ENCODE data around the gene FHAD1.

The FHAD1 gene

DNA sequence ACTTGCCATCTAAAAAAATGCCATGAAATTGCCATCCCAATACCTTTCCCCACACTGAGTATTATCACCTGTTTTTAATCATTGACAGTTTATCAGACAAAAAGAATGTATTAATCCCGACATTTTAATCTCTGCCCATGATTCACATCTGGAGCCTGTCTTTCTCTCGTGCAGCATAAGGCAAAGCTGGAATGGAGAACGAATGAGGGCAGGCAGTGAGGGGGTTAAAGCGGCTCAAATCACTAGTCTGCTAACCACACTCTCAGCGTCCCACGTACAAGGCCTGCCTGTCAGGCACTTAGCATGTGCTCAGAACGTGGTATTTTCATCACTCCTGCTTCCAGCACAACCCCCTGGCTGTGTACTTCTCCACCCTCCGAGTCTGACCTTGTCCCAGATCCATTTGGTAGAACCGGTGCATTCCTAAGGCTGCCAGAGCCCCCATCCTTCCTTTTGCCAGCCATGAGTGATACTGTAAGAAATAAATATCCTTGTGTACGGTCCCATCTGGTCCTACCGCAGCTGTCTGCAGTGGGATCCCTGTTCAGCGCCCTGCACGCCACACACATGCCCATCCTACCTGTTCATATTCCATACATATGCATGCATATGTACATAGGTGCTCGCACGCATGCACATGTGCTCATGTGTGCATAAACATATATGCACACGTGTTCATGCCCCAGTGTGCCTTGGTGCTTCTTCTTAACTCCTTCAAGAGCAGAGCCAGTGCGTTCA is 34.6 kb upstream of the FHAD1 start:
- no peak overlapping the region for H3K4me3 ChIP-seq (ENCODE audit: low read length)
- TF ChIP-seq CTCF (conservative IDR thresholded peaks at IDR 0.05; ENCODE audit: low read depth, low read length), result no peak
- DNase-seq (ENCODE audit: low read depth), result no peak

DNA sequence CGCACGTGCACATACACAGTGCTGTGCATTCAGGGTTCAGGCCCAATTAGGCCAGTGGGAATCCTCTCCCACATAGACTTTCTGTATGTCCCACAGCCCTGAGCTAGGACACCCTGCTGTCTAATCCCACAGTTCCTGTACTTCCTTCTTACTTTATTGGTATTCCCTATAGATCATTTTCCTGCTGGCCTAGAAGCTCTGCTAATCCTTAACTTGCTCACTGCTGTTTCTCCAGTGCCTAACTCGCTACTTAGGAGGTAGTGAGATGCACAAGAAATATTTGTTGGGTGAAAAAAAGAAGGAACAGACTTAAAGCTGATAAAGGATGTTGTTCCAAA is 34.1 kb upstream of the FHAD1 start:
- no peak for TF ChIP-seq CTCF (conservative IDR thresholded peaks at IDR 0.05; ENCODE audit: low read depth, low read length)
- DNase-seq (ENCODE audit: low read depth), result no peak
- no peak overlapping the region for H3K4me3 ChIP-seq (ENCODE audit: low read length)

GRCh38 chr1:15213341-15213821 is 33.6 kb upstream of the FHAD1 start:
- TF ChIP-seq CTCF (conservative IDR thresholded peaks at IDR 0.05; ENCODE audit: low read depth, low read length), result no peak
- no peak for DNase-seq (ENCODE audit: low read depth)
- no peak overlapping the region for H3K4me3 ChIP-seq (ENCODE audit: low read length)

DNA sequence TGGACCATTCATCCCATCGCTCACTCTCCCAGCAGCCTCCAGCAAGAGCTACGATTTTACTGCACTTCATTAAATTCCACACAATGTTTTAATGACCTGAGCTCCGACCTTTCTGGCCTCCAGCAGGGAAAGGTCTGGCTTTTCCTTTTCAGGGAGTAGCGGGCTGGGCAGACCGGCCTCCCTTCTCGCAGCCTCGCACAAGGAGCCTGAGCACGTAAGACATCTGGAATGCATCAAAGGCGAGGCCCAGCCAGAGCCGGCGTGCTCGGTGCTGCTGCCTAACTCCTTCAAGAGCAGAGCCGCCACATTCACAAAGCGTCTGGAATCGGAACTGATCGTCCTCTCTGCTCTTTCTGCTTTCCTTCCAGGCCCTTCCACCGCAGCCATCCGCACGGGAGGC is 32.5 kb upstream of the FHAD1 start:
- no peak overlapping the region for H3K4me3 ChIP-seq (ENCODE audit: low read length)
- no peak for TF ChIP-seq CTCF (conservative IDR thresholded peaks at IDR 0.05; ENCODE audit: low read depth, low read length)
- no peak for DNase-seq (ENCODE audit: low read depth)

DNA sequence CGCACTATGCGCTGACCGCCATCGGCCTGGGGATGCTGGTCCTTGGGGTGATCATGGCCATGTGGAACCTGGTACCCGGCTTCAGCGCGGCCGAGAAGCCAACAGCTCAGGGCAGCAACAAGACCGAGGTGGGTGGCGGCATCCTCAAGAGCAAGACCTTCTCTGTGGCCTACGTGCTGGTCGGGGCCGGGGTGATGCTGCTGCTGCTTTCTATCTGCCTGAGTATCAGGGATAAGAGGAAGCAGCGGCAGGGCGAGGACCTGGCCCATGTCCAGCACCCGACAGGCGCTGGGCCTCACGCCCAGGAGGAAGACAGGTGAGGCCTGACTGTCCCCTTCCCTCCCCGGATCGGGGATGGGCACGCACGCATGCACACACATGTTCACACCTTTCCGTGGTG is 31.9 kb upstream of the FHAD1 start:
- no peak for DNase-seq (ENCODE audit: low read depth)
- no peak overlapping the region for H3K4me3 ChIP-seq (ENCODE audit: low read length)
- no peak for TF ChIP-seq CTCF (conservative IDR thresholded peaks at IDR 0.05; ENCODE audit: low read depth, low read length)

DNA sequence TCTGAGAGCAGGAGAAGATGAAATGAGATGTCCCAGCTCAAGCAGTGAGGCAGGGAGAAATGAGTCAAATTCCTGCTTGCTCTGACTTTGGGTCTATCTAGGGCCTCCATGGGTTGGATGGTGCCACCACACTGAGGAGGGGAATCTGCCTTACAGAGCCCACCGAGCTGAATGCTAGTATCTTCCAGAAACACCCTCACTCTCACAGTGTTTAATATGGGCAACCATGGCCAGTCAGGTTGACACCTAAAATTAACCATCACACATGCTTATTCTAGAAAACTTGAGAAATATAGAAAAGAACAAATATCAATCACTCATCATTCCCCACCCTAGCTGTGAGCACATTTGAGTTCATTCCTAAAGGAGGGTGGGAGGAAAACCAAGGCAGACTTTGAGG is 29.4 kb upstream of the FHAD1 start:
- TF ChIP-seq CTCF (conservative IDR thresholded peaks at IDR 0.05; ENCODE audit: low read depth, low read length), result no peak
- no peak for DNase-seq (ENCODE audit: low read depth)
- no peak overlapping the region for H3K4me3 ChIP-seq (ENCODE audit: low read length)
